Activated gamma-delta T cell treated with anti-CD3 and anti-CD28 coated beads, Interleukin-2, amount 50 U/mL, for 16 hours (primary cell): ENCODE data around the gene ADGRE1.

ENCODE experiments used
- DNase-seq: peaks from one replicate; pipeline ENCODE4 v3.0.0-alpha.2; 2020; ENCODE audit warnings: low read depth

Gene ADGRE1

GRCh38 chr19:6876748-6877147 is 10.6 kb upstream of the ADGRE1 start:
- no peak for DNase-seq

- DNase-seq, result no peak
Measured at GRCh38 chr19:6877766-6878165, 9.6 kb upstream of the ADGRE1 start.

- no peak for DNase-seq
Measured at GRCh38 chr19:6886277-6886897, 992 bp upstream of the ADGRE1 start.

- DNase-seq, result no peak
Measured at GRCh38 chr19:6888967-6889366, 1.6 kb downstream of the ADGRE1 start.

GRCh38 chr19:6890401-6890913 is 3.1 kb downstream of the ADGRE1 start:
- DNase-seq, result no peak

- DNase-seq, result no peak
Measured at GRCh38 chr19:6890938-6891337, 3.6 kb downstream of the ADGRE1 start.

- DNase-seq, result no peak
Measured at GRCh38 chr19:6891761-6892385, 4.5 kb downstream of the ADGRE1 start.

GRCh38 chr19:6894313-6894712 is 6.9 kb downstream of the ADGRE1 start:
- no peak for DNase-seq

GRCh38 chr19:6903446-6903845 is 16.1 kb downstream of the ADGRE1 start:
- DNase-seq, result no peak

GRCh38 chr19:6906559-6907060 is 19.2 kb downstream of the ADGRE1 start:
- DNase-seq, result no peak

- DNase-seq, result no peak
Measured at GRCh38 chr19:6911523-6911922, 24.1 kb downstream of the ADGRE1 start.

- no peak for DNase-seq
Measured at GRCh38 chr19:6914321-6914720, 26.9 kb downstream of the ADGRE1 start.

- DNase-seq, result no peak
Measured at GRCh38 chr19:6916952-6917351, 29.6 kb downstream of the ADGRE1 start.

- DNase-seq, result no peak
Measured at GRCh38 chr19:6925386-6925785, 38.0 kb downstream of the ADGRE1 start.

GRCh38 chr19:6925801-6926751 is 38.7 kb downstream of the ADGRE1 start:
- no peak for DNase-seq

- DNase-seq, result no peak
Measured at GRCh38 chr19:6930190-6930589, 42.8 kb downstream of the ADGRE1 start.

GRCh38 chr19:6935069-6935468 is 47.7 kb downstream of the ADGRE1 start:
- DNase-seq, result no peak

GRCh38 chr19:6935618-6936017 is 48.2 kb downstream of the ADGRE1 start:
- DNase-seq, result no peak

GRCh38 chr19:6945733-6946132 is 58.4 kb downstream of the ADGRE1 start:
- DNase-seq, result no peak

GRCh38 chr19:6947745-6948144 is 60.4 kb downstream of the ADGRE1 start:
- no peak for DNase-seq

GRCh38 chr19:6948884-6949283 is 61.5 kb downstream of the ADGRE1 start:
- no peak for DNase-seq

- DNase-seq, result no peak
Measured at GRCh38 chr19:6952956-6953355, 65.6 kb downstream of the ADGRE1 start.

GRCh38 chr19:6955082-6955481 is 67.7 kb downstream of the ADGRE1 start:
- no peak for DNase-seq
